HCT116 (cell line): ENCODE results near the gene ZNF451.
"Not testable (repeated sequence)": the region's sequence is repeated elsewhere in the genome, so short reads cannot be mapped to it uniquely, and the experiment has no call there.

Experiments
- CBX3 ChIP-seq: IDR thresholded peaks from 2 replicates; pipeline ENCODE4 v1.6.1; 2012; ENCODE audit warnings: low read depth
- CTCF ChIP-seq, 3 experiments: fragments of 200-600 bp in 1 of 3; sonication (generic) in 1 of 3; IDR thresholded peaks in 2 of 3; conservative IDR thresholded peaks in 1 of 3; 2 replicates each; pipeline ENCODE4 v1.5.1; 2012 to 2017; ENCODE audit warnings: low read depth in 2 of 3, low read length in 2 of 3, antibody characterized with exemption in 1 of 3, borderline replicate concordance in 1 of 3, control low read depth in 1 of 3, mild to moderate bottlenecking in 1 of 3, mixed read lengths in 1 of 3, mixed run types in 1 of 3, moderate library complexity in 1 of 3; ENCODE audit not compliant: insufficient read depth in 1 of 3
- EZH2 ChIP-seq: fragments of 200-600 bp; sonication (generic); IDR thresholded peaks from 2 replicates; pipeline ENCODE4 v1.6.1; 2017; ENCODE audit warnings: antibody characterized with exemption, mixed run types
- EZH2phosphoT487 ChIP-seq: fragments of 200-600 bp; IDR thresholded peaks from 2 replicates; pipeline ENCODE4 v1.6.1; 2018; ENCODE audit warnings: antibody characterized with exemption, borderline replicate concordance
- MAX ChIP-seq: IDR thresholded peaks from 2 replicates; pipeline ENCODE4 v1.6.1; 2012
- POLR2A ChIP-seq: IDR thresholded peaks from 2 replicates; pipeline ENCODE4 v1.7.0; 2011; ENCODE audit warnings: borderline replicate concordance; ENCODE audit not compliant: insufficient read depth, insufficient read length; ENCODE audit errors: extremely low read depth
- POLR2AphosphoS5 ChIP-seq: IDR thresholded peaks from 2 replicates; pipeline ENCODE4 v1.6.1; 2011; ENCODE audit warnings: mild to moderate bottlenecking, low read depth, low read length, moderate library complexity
- RAD21 ChIP-seq: IDR thresholded peaks from 2 replicates; pipeline ENCODE4 v1.6.1; 2012; ENCODE audit warnings: low read depth, mild to moderate bottlenecking
- SP1 ChIP-seq: IDR thresholded peaks from 2 replicates; pipeline ENCODE4 v1.6.1; 2012; ENCODE audit warnings: low read depth
- SRF ChIP-seq: IDR thresholded peaks from 2 replicates; pipeline ENCODE4 v1.6.1; 2012; ENCODE audit warnings: low read depth
- TCF7L2 ChIP-seq: IDR thresholded peaks from 2 replicates; pipeline ENCODE4 v1.7.0; 2011; ENCODE audit warnings: borderline replicate concordance, inconsistent platforms; ENCODE audit not compliant: insufficient read depth, insufficient read length; ENCODE audit errors: extremely low read depth
- YY1 ChIP-seq: IDR thresholded peaks from 2 replicates; pipeline ENCODE4 v1.6.1; 2011; ENCODE audit warnings: low read length, low read depth, moderate library complexity, mild to moderate bottlenecking; ENCODE audit not compliant: insufficient replicate concordance; ENCODE audit errors: extremely low read depth
- TF ChIP-seq, protein P1 (sequence below): IDR thresholded peaks from 2 replicates; pipeline ENCODE4 v1.6.1; 2012; ENCODE audit warnings: low read depth
- TF ChIP-seq, protein P2 (sequence below): IDR thresholded peaks from 2 replicates; pipeline ENCODE4 v1.6.1; 2011; ENCODE audit warnings: mild to moderate bottlenecking, low read length, moderate library complexity; ENCODE audit not compliant: insufficient replicate concordance; ENCODE audit errors: extremely low read depth

- TF ChIP-seq CTCF (IDR thresholded peaks at IDR 0.05 in 2 of 3, conservative IDR thresholded peaks at IDR 0.05 in 1 of 3; ENCODE audit: borderline replicate concordance in 1 of 3, insufficient read depth in 1 of 3, low read depth in 2 of 3, low read length in 2 of 3); EZH2; EZH2phosphoT487; RAD21; SRF: not testable (repeated sequence)
- TF ChIP-seq, protein P1, sequence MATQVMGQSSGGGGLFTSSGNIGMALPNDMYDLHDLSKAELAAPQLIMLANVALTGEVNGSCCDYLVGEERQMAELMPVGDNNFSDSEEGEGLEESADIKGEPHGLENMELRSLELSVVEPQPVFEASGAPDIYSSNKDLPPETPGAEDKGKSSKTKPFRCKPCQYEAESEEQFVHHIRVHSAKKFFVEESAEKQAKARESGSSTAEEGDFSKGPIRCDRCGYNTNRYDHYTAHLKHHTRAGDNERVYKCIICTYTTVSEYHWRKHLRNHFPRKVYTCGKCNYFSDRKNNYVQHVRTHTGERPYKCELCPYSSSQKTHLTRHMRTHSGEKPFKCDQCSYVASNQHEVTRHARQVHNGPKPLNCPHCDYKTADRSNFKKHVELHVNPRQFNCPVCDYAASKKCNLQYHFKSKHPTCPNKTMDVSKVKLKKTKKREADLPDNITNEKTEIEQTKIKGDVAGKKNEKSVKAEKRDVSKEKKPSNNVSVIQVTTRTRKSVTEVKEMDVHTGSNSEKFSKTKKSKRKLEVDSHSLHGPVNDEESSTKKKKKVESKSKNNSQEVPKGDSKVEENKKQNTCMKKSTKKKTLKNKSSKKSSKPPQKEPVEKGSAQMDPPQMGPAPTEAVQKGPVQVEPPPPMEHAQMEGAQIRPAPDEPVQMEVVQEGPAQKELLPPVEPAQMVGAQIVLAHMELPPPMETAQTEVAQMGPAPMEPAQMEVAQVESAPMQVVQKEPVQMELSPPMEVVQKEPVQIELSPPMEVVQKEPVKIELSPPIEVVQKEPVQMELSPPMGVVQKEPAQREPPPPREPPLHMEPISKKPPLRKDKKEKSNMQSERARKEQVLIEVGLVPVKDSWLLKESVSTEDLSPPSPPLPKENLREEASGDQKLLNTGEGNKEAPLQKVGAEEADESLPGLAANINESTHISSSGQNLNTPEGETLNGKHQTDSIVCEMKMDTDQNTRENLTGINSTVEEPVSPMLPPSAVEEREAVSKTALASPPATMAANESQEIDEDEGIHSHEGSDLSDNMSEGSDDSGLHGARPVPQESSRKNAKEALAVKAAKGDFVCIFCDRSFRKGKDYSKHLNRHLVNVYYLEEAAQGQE = not testable (repeated sequence)
- TF ChIP-seq SP1 (peak; percentile 59), YY1 (peak; percentile 72), POLR2A (peak; percentile 39), TCF7L2 (peak; percentile 71), MAX (peak; percentile 76), POLR2AphosphoS5 (peak; percentile 69), CBX3 (0 out of 2 replicates have a peak, but pooled peaks have one; percentile 68)
- TF ChIP-seq, protein P2, sequence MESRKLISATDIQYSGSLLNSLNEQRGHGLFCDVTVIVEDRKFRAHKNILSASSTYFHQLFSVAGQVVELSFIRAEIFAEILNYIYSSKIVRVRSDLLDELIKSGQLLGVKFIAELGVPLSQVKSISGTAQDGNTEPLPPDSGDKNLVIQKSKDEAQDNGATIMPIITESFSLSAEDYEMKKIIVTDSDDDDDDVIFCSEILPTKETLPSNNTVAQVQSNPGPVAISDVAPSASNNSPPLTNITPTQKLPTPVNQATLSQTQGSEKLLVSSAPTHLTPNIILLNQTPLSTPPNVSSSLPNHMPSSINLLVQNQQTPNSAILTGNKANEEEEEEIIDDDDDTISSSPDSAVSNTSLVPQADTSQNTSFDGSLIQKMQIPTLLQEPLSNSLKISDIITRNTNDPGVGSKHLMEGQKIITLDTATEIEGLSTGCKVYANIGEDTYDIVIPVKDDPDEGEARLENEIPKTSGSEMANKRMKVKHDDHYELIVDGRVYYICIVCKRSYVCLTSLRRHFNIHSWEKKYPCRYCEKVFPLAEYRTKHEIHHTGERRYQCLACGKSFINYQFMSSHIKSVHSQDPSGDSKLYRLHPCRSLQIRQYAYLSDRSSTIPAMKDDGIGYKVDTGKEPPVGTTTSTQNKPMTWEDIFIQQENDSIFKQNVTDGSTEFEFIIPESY = peak; percentile 44
These were observed 43.4 kb upstream of the ZNF451 start, which contains the start of gene KIAA1586 for GRCh38 chr6:57046332-57047256.
